CD4-positive, alpha-beta T cell treated with Interleukin-2 at 100 ng/mL for 4 hours (primary cell): ENCODE results near the gene ORMDL3.
A peak's percentile ranks its signal among the peaks of the same experiment; 100 is the strongest.

Experiments used
- DNase-seq: peaks from one replicate; pipeline ENCODE4 v3.0.0-alpha.2; 2020; ENCODE audit warnings: low spot score

The ORMDL3 gene

DNA sequence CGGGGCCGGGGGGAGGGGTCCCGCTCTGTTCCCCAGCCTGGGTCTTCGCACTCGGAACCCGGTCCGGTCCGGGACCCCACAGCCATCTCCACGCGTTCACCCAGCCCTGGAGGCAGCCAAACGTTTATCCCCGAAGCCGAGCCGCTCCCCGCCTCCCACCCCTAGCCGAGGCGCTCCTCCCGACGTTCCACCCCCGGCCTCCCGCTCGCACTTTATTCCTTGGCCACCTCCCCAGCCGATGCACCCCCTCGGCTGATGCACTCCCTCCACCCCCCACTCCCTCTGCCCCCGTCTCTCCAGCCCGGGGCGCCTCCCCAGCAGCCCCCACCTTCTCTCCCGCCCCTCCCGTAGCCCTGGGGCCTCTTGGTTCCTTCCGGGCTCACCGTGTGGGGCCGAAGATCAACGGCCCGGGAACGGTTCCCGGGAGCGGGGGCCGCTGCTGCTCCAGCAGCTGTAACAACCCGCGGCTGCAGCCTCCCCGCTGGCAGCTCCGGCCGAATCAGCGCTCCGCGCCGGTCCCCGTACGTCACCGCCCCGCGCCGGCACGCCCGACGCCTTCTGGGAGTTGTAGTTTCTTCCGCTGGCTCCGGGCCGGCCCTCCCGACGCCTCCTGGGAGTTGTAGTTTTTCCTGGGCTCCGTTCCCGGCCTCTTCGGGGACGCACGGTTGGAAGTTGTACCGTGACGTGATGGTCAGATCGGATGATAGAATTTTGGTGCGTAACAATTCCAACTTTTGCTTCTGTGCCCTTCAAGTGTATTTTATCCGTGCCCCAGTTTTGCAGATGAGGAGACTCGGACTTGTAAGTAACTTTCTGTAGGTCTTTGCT lies at the start of gene ORMDL3, which contains the start of gene LRRC3C:
ORMDL3 (minus strand) TSS at position 501 of the 828 bp plus-strand sequence. CDS start 3,398 bp downstream, outside the sequence.
LRRC3C (plus strand) TSS at position 632 of the 828 bp plus-strand sequence. CDS start 13,792 bp downstream, outside the sequence.
- DNase-seq, result peak; percentile 92

DNA sequence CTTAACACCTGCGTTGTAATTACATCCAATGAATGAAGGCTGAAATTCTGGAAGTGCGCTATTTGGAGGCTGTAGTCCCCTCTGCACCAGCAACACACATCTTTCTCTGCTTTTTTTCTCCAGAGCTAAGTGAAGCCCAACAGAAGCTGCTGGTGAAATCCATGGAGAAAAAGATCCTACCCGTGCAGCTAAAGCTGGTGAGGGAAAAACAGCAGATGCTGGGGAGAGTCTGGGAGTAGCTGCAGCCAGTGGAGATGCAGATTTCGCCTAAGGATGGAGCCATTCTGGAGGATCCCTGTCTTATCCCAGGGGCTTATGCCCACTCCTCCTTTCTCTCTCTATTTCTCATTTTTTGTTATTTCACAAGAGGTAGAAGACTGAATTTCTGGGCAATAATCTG lies 48.4 kb upstream of the ORMDL3 start:
- no peak for DNase-seq

GRCh38 chr17:39974433-39974832 lies 47.0 kb upstream of the ORMDL3 start:
- no peak for DNase-seq

DNA sequence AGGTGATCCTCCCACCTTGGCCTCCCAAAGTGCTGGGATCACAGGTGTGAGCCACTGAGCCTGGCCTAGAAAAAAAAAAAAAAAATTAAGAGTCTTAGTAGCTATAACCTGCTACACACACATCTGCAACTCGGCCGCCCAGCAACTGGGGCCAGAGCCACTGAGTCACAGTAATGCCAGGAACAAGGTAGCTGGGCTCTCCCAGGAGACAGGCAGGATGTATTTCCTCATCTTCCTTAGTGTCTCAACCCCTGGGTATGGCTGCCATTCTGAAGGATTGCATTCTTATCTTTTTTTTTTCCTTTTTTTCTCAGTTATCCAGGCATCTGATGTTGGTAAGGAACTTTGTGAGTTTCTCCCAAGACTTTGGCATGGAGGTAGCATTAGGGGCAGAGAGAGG lies 46.1 kb upstream of the ORMDL3 start:
- no peak for DNase-seq

GRCh38 chr17:39972271-39972670 lies 44.9 kb upstream of the ORMDL3 start:
- no peak for DNase-seq

GRCh38 chr17:39971076-39971603 lies 43.7 kb upstream of the ORMDL3 start:
- DNase-seq, result no peak

- DNase-seq, result no peak
Measured at GRCh38 chr17:39970157-39970692, 42.8 kb upstream of the ORMDL3 start.

GRCh38 chr17:39969375-39969774 lies 42.0 kb upstream of the ORMDL3 start:
- DNase-seq, result no peak

DNA sequence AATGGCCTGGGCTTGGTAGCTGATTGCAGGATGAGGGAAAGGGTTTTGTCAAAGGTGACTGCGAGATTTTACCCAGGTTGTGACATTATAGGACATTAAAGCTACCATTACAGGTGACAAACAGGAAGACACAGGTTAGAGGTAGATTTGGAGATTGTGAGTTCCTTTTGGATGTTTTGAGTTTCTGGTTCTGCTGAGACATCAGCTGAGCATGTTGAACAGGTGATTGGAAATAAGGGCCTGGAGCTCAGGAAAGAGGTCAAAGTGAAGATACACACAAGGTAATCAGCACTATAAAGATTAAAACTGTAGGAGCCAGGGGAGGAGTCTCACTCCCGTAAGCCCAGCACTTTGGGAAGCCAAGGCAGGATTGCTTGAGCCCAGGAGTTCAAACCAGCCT lies 41.4 kb upstream of the ORMDL3 start:
- no peak for DNase-seq

DNA sequence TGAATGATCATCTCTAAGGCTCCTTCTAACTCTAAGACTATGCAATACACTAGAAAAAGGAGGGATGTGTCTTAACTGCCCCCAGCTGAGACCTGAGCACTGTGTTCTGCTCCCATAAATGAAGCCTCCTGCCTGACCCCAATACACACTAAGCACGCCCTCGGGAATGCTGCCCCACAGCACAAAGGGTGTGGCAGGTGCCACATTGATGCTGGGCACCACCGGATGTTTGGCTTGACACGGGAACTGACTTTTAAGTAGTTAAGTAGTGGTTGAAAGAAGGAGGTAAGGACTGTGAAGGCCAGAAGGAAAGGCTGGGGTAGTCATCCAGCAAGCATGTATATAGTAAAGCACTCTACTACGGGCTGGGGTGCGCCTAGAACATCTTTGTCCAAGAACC lies 39.4 kb upstream of the ORMDL3 start:
- no peak for DNase-seq

- DNase-seq, result no peak
Measured at GRCh38 chr17:39965017-39965699, 37.8 kb upstream of the ORMDL3 start.

- DNase-seq, result peak; percentile 75
Measured at GRCh38 chr17:39963829-39964228, 36.4 kb upstream of the ORMDL3 start.

- no peak for DNase-seq
Measured at GRCh38 chr17:39962642-39963220, 35.3 kb upstream of the ORMDL3 start, which contains the start of gene GSDMA. Gene GSDMA (plus strand): TSS chr17:39963004. CDS start chr17:39965688, 2,684 bp downstream.

DNA sequence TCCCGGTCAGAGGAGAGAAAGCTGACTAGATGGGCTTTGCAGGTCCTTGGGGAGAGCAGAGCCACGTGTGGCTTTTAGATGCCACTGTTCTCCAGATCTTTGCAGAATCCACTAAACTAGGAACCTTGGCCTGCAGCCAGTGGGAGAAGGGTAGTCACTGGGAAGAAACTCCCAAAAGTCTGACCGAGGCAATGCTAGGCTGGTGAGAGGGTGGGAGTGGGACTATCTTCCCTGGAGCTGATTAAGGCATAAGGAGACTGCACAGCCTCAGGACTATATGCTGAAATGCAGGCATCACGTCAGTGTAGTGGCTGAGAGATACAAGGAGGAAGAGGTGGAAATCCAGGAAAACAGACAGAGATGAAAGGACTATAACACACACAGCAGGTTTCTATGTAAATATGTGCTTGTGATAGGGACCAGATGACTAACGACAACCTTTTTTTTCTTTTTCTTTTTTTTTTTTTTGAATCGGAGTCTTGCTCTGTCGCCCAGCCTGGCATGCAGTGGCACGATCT lies 33.2 kb upstream of the ORMDL3 start:
- DNase-seq, result no peak

- DNase-seq, result no peak
Measured at GRCh38 chr17:39955726-39956225, 28.4 kb upstream of the ORMDL3 start.

DNA sequence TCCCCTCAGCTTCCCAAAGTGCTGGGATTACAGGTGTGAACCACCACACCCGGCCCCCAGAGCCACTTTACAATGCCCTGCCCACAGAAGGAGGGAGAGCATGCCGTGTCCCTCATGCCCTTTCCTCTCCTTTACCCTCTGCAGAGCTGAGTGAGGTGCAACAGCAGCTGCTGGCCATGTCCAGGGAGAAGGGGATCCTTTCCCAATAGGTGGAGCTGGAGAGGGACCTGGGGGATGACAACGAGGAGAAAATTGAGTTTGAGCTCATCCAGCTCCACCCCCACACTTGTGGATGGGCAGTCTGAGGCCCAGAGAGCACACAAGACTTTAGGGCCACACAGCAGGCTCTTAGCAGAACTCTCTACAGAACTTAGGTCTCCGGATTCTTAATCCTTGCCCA lies 27.5 kb upstream of the ORMDL3 start:
- no peak for DNase-seq

DNA sequence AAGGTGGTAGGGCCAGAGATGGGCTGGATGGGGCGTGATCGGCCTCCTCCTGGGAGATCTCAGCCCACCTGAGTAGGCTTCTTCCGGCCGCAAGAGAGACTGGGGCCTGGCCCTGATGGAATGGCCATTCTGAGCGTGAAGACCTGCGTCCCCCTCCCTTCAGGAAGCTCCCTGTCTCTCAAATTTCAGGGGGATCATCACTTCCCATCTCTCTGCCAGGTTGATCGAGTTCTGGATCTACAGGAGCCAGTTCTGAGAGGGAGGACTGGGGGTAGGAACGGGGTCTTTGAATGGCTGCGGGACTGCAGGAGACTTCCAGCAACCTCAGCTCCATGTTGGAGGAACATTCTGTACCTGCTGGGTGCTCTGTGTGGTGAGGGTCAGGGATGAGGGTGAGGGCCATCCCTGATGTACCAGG lies 26.1 kb upstream of the ORMDL3 start:
- DNase-seq, result no peak

DNA sequence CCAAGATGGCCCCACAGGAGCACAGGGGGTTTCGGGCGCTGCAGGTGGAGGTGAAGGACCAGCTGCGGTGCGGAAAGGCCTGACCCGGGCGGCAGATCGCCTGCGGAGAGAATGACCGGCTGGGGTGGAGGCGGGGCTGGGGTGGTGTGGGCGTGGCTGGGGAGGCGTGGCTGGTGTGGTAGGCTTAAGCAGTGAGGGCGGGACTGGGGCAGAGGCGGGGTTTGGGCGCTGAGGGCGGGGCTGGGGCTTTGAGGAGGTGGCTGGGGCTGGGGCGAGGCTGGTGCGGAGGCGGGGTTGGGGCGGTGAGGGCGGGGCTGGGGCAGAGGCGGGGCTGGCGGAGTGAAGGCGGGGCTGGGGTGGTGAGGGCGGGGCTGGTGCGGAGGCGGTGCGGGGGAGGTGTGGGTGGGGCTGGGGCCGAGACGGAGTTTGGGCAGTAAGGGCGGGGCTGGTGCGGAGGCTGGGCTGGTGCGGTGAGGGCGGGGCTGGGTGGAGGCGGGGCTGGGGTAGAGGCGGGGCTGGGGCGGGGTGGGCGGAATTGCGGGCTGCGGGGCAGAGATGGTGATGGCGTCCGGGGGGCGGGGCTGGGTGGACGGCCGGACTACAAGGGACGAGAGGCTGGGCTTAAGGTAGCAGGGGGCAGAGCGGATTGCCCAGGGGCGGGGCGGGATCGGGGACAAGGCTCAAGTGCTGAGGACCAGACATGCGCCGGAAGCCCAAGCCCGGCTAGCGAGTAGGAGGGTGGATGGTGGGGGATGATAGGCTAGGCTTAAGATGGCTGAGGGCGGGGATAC lies 25.5 kb upstream of the ORMDL3 start:
- DNase-seq, result peak; percentile 96

DNA sequence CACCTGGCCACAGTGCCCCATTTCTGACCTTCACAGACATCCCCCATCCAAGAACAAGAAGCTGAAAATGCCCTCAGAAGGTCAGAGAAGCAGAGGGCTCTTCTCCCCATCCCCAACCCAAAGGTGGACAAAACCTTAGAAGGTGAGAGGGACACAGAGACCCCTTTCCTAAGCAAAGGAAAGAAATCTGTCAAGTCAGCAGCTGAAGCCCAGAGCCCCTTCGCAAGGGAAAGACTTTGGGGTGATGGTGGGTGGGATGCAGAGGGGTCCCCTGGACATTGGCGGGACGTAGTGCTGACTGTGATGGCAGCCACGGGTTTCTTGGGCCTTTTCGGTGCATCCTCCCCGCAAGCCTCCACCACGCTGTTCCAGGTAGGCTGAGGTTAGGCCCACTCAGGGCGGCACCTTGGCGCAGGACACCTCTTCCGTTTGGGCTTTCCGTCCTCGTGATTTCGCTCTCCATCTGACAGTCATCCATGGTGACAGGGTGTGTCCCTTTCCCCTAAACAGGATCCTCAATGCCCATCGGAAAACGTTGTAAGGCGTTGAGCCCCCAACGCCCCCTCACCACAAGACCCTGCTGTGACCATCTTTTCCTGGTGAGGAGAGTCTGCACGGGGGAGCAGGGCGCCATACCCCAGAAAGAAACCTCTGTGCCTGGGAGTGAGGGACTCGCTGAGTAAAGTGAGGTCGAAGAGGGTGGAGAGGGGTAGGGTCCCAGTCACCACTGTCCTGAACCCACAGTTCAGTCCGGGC lies 24.7 kb upstream of the ORMDL3 start:
- no peak for DNase-seq

DNA sequence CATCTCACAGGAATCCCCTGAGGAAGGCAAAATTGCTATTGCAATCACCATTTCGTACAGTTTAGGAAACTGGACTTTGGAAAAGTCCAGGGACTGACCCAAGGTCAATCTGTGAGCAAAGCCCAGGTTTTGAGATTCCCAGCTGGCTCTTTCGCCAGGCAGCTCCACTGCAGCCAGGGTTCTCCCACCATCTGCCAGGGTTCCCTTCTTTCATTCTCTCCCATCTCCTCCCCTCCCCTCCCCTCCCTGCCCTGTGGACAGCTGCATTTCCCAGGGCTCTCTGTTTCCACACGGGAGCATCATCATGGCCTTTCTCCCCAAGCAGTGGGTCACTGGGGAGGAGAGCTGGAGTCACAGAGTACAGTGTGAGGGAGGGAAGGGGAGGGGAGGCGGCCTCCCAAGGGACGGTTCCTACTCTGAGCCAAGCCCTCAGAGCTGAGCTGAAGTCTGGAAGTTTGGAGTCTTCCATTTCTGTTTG lies 23.5 kb upstream of the ORMDL3 start:
- DNase-seq, result no peak
